ENCODE measurements around the gene CNGA1. TPM values are rescaled to one million over a fixed set of nuclear protein-coding genes. Genes with fewer than 3 reads are reported as not detected.
A peak's percentile ranks its signal among the peaks of the same experiment; 100 is the strongest.
"Not testable (repeated sequence)": the region's sequence is repeated elsewhere in the genome, so short reads cannot be mapped to it uniquely, and the experiment has no call there.

The CNGA1 gene
- total RNA-seq, 4 donors from 2014 or later, result 1.1 to 1.7 (median 1.4) TPM; not detected in 1

DNA sequence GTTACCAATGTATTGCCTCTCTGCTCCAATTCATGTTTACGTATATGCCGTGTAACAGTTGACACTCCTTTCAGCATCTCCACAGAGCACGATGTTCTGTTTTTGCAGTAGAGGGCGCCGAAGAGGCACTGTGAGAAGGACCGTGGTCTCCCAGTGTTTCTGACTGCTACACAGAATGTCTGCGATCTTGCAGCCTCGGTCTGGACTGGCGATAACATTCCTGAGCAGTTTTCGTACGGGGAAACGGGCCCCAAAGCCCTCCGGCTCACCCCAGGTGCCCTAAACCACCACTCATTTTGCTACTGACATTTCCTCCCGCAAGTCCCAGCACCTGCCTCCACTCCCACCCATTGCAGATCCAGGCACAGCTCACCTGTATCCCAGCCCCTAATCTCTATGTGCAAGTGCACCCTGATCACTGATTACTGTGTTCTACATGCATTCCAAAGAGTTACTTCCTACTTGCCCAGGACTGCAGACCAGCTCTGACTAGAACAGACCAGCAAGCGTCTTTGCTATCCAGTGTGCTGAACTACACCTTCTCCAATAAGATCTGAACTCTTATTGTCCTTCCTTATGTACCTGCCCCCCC is 89.7 kb downstream of the CNGA1 start:
- ATAC-seq (ENCODE audit: low FRiP score) (peak; percentile 77), DNase-seq (ENCODE audit: low spot score) (no peak)
- TF ChIP-seq, protein P1, sequence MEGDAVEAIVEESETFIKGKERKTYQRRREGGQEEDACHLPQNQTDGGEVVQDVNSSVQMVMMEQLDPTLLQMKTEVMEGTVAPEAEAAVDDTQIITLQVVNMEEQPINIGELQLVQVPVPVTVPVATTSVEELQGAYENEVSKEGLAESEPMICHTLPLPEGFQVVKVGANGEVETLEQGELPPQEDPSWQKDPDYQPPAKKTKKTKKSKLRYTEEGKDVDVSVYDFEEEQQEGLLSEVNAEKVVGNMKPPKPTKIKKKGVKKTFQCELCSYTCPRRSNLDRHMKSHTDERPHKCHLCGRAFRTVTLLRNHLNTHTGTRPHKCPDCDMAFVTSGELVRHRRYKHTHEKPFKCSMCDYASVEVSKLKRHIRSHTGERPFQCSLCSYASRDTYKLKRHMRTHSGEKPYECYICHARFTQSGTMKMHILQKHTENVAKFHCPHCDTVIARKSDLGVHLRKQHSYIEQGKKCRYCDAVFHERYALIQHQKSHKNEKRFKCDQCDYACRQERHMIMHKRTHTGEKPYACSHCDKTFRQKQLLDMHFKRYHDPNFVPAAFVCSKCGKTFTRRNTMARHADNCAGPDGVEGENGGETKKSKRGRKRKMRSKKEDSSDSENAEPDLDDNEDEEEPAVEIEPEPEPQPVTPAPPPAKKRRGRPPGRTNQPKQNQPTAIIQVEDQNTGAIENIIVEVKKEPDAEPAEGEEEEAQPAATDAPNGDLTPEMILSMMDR (IDR thresholded peaks at IDR 0.05), result no peak

DNA sequence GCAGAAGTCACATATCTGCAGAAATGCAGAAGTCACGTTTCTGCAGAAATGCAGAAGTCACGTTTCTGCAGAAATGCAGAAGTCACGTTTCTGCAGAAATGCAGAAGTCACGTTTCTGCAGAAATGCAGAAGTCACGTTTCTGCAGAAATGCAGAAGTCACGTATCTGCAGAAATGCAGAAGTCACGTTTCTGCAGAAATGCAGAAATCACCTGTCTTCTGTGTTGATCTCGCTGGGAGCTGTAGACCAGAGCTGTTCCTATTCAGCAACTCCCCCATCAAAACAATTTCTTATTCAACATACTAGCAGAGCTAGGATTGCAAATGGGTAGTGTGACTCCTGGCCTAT is 93.2 kb downstream of the CNGA1 start:
- not testable (repeated sequence) for ATAC-seq (ENCODE audit: low FRiP score); DNase-seq (ENCODE audit: low spot score)

DNA sequence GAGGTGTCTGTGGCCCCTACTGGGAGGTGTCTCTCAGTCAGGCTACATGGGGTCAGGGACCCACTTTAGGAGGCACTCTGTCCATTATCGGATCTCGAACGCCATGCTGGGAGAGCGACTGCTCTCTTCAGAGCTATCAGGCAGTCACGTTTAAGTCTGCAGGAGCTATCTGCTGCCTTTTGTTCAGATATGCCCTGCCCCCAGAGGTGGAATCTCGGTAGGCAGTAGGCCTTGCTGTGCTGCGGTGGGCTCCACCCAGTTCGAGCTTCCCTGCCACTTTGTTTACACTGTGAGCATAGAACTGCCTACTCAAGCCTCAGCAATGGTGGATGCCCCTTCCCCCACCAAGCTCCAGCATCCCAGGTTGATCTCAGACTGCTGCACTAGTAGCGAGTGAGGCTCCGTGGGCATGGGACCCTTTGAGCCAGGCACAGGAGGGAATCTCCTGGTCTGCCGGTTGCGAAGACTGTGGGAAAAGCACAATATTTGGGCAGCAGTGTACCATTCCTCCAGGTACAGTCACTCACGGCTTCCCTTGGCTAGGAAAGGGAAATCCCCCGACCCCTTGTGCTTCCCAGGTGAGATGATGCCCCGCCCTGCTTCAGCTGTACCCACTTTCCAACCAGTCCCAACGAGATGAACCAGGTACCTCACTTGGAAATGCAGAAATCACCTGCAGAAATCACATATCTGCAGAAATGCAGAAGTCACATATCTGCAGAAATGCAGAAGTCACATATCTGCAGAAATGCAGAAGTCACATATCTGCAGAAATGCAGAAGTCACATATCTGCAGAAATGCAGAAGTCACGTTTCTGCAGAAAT is 93.8 kb downstream of the CNGA1 start:
- not testable (repeated sequence) for DNase-seq (ENCODE audit: low spot score); ATAC-seq (ENCODE audit: low FRiP score)

DNA sequence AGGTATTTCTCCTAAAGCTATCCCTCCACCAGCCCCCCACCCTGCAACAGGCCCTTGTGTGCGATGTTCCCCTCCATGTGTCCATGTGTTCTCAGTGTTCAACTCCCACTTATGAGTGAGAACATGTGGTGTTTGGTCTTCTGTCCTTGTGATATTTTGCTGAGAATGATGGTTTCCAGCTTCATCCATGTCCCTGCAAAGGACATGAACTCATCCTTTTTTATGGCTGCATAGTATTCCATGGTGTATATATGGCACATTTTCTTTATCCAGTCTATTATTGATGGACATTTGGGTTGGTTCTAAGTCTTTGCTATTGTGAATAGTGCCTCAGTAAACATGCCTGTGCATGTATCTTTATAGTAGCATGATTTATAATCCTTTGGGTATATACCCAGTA is 99.3 kb downstream of the CNGA1 start:
- DNase-seq (ENCODE audit: low spot score); ATAC-seq (ENCODE audit: low FRiP score): not testable (repeated sequence)

DNA sequence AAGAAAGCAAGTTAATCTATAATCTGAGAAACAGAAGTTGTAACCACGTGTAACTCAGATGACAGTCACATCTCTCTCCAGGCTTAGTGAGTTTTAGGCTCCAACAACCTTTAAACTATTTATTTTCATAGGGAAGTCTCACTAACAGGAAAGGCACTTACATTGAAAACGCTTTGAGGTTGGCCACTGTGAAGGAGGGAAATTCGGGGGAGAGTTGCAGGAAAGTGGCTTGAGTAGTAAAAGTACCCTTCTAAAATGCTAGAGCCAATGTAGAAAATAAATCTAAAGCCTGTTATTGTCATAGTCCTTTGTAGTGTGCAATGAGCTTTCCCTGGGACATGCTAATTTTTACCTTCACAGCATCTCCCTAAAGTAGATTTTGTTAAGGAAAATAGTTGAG is 101.1 kb downstream of the CNGA1 start:
- ATAC-seq (ENCODE audit: low FRiP score) (no peak), DNase-seq (ENCODE audit: low spot score) (no peak)
- TF ChIP-seq, protein P1 (IDR thresholded peaks at IDR 0.05), result no peak

DNA sequence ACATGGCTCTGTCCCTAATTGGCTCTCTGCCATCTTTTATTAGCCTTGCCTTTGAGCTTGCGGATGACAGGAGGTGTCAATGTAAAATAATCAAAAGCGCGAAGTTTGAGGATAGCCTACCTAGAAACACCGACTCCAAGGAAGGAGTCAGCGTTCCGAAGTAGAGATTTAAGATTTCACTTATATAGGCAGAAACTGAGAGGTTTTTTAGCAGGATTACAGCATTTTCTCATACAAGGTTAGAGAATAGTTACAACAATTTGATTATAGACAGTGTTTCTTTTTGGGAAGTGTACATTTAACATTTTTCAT is 101.6 kb downstream of the CNGA1 start:
- no peak for DNase-seq (ENCODE audit: low spot score)
- TF ChIP-seq, protein P1 (IDR thresholded peaks at IDR 0.05), result no peak
- no peak for ATAC-seq (ENCODE audit: low FRiP score)

DNA sequence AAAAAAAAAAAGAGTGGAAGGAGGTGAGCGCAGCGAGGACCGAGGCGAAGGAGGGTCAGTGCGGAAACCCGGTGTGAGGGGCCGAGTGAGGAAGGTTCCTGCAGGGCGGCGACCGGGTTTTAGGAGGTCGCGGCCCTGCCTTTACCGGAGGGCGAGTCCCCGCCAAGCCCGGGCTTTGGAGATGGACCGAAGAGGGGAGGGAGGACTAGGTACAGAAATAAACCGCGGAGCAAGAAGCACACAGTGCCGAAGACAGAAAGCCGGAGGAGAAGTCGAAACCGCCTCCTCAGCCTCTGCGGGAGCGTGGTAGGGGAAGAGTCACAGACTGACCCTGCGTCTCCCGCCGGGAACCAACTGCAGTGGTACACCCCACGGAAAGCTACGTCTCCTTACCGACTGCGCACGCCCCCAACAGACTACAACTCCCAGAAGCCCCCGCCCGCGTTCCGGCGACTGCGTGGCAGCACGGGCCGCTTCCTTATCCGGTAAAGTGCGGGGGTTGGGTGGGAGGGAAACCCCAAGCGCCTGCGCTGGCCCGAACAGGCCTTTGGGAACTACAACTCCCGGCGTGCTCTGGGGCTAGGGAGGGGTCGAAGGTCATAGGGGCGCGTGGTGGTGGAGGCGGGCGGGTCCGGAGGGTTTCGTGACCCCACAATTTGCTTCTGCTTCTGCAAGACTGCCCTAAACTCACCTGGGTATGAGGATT is 102.1 kb downstream of the CNGA1 start, which contains the start of gene NFXL1:
NFXL1 (minus strand) TSS at position 364 of the 706 bp plus-strand sequence. CDS start 380 bp downstream, outside the sequence.
- DNase-seq (ENCODE audit: low spot score) (peak; percentile 85), ATAC-seq (ENCODE audit: low FRiP score) (peak; percentile 100)
- TF ChIP-seq, protein P1 (IDR thresholded peaks at IDR 0.05), result no peak

DNA sequence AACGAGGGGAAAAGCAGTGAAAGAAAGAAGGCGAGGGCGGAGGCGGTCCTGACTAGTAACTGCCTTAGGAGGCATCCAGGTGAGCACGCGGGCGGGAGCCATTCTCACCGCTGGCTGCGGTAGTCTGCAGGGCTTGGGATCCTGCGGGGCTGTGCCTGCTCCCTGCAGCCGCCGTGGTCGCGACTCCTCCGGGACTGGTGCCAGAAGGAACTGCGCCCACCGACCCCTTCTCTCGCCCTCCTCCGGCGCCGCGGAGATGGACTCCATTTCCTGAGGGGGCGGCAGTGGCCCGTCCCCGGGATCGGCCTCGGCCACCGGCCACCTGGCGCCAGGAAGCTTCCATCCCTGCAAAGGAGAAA is 102.6 kb downstream of the CNGA1 start:
- peak; percentile 34 for ATAC-seq (ENCODE audit: low FRiP score)
- DNase-seq (ENCODE audit: low spot score), result no peak
- TF ChIP-seq, protein P1 (IDR thresholded peaks at IDR 0.05), result no peak
